ENCODE data around the gene NKAIN4. TPM values are rescaled to one million over a fixed set of nuclear protein-coding genes. Genes with fewer than 3 reads are reported as not detected.
A peak's percentile ranks its signal among the peaks of the same experiment; 100 is the strongest.

The NKAIN4 gene
- polyA plus RNA-seq, 1 donor (not counting 4 experiments of a cell fraction or from before 2014, with no cell fraction given) = not detected

GRCh38 chr20:63232235-63233060 is 21.8 kb downstream of the NKAIN4 start:
- no peak for FAIRE-seq
- peaks cover 27% of the 10 kb centered on the region for H3K27me3 ChIP-seq (ENCODE audit: control insufficient read depth, extremely low read depth, insufficient read depth, low read length)
- H3K4me3 ChIP-seq (ENCODE audit: control insufficient read depth in 2 of 3, extremely low read depth in 1 of 3, insufficient read depth in 2 of 3, low read depth in 1 of 3, low read length in 3 of 3) = no peak overlapping the region
- H3K9ac ChIP-seq (ENCODE audit: control insufficient read depth, extremely low read depth, insufficient read depth, low read length) = no peak overlapping the region
- H3K79me2 ChIP-seq (ENCODE audit: control insufficient read depth, insufficient read depth, low read length) = no peaks in the 10 kb centered on the region
- H2AFZ ChIP-seq (ENCODE audit: control insufficient read depth, low read length) = no peak overlapping the region
- no peak for DNase-seq (ENCODE audit: low read depth, low spot score)
- no peaks in the 10 kb centered on the region for H3K4me1 ChIP-seq (ENCODE audit: control insufficient read depth, extremely low read depth, insufficient read depth, low read length)
- no peak overlapping the region for H3K27ac ChIP-seq (ENCODE audit: control insufficient read depth, insufficient read depth, low read length)
- no peaks in the 10 kb centered on the region for H3K9me1 ChIP-seq (ENCODE audit: control insufficient read depth, extremely low read depth, insufficient read depth, low read length)
- H3K36me3 ChIP-seq (ENCODE audit: control insufficient read depth in 2 of 2, extremely low read depth in 1 of 2, insufficient read depth in 2 of 2, low read length in 2 of 2) = no peaks in the 10 kb centered on the region
- dilution Hi-C loops (cut with MboI; ENCODE audit: extremely low pct_ligation_motif_present, low sequenced_read_pairs) = no loop called here
- H3K9me3 ChIP-seq (ENCODE audit: control insufficient read depth, low read depth, low read length) = no peaks in the 10 kb centered on the region
- TF ChIP-seq, protein P1, sequence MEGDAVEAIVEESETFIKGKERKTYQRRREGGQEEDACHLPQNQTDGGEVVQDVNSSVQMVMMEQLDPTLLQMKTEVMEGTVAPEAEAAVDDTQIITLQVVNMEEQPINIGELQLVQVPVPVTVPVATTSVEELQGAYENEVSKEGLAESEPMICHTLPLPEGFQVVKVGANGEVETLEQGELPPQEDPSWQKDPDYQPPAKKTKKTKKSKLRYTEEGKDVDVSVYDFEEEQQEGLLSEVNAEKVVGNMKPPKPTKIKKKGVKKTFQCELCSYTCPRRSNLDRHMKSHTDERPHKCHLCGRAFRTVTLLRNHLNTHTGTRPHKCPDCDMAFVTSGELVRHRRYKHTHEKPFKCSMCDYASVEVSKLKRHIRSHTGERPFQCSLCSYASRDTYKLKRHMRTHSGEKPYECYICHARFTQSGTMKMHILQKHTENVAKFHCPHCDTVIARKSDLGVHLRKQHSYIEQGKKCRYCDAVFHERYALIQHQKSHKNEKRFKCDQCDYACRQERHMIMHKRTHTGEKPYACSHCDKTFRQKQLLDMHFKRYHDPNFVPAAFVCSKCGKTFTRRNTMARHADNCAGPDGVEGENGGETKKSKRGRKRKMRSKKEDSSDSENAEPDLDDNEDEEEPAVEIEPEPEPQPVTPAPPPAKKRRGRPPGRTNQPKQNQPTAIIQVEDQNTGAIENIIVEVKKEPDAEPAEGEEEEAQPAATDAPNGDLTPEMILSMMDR (optimal IDR thresholded peaks at IDR 0.05 in 1 of 3, IDR thresholded peaks at IDR 0.05 in 1 of 3, conservative IDR thresholded peaks at IDR 0.05 in 1 of 3; ENCODE audit: extremely low read depth in 1 of 3, insufficient read depth in 2 of 3, low read length in 3 of 3) = no peak
- no peak for TF ChIP-seq EZH2 (IDR thresholded peaks at IDR 0.05; ENCODE audit: low read length)
- H4K20me1 ChIP-seq (ENCODE audit: control insufficient read depth, extremely low read depth, insufficient read depth, low read length) = no peaks in the 10 kb centered on the region
- no peak overlapping the region for H3K4me2 ChIP-seq (ENCODE audit: control insufficient read depth, extremely low read depth, insufficient read depth, low read depth, low read length)

DNA sequence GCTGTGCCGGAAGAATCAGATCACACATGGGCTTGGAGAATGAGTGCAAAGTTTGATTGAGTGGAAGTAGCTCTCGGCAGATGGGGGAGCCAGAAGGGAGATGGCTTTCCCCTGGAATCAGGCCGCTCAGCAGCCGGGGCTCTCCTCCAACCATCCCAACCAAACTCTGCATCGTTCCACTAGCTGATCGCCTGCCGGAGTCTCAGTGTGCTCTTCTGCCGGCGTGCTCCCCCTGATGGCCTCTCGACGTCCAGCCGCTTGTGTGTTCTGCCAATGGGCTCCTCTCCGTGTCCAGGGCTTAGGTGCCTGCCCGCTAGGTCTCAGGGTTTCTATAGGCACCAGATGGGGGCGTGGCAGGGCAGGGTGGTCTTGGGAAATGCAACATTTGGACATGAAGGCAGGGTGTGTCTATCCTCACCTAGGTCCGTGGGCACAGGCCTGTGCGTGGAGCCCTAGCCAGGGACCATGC is 23.4 kb downstream of the NKAIN4 start:
- DNase-seq (ENCODE audit: low read depth, low spot score) = no peak

More for the DNA sequence above, 23.4 kb downstream of the NKAIN4 start:
- no peak overlapping the region for H3K9ac ChIP-seq (ENCODE audit: control insufficient read depth, extremely low read depth, insufficient read depth, low read length)
- H4K20me1 ChIP-seq (ENCODE audit: control insufficient read depth, extremely low read depth, insufficient read depth, low read length) = no peaks in the 10 kb centered on the region
- dilution Hi-C loops (cut with MboI; ENCODE audit: extremely low pct_ligation_motif_present, low sequenced_read_pairs) = no loop called here
- TF ChIP-seq, protein P1 (optimal IDR thresholded peaks at IDR 0.05 in 1 of 3, IDR thresholded peaks at IDR 0.05 in 1 of 3, conservative IDR thresholded peaks at IDR 0.05 in 1 of 3; ENCODE audit: extremely low read depth in 1 of 3, insufficient read depth in 2 of 3, low read length in 3 of 3) = peak in 1 of 3 experiments; percentile 10
- no peak for TF ChIP-seq EZH2 (IDR thresholded peaks at IDR 0.05; ENCODE audit: low read length)
- H3K4me1 ChIP-seq (ENCODE audit: control insufficient read depth, extremely low read depth, insufficient read depth, low read length) = no peaks in the 10 kb centered on the region
- H3K4me2 ChIP-seq (ENCODE audit: control insufficient read depth, extremely low read depth, insufficient read depth, low read depth, low read length) = no peak overlapping the region
- FAIRE-seq = no peak
- H3K27ac ChIP-seq (ENCODE audit: control insufficient read depth, insufficient read depth, low read length) = no peak overlapping the region
- no peaks in the 10 kb centered on the region for H3K36me3 ChIP-seq (ENCODE audit: control insufficient read depth in 2 of 2, extremely low read depth in 1 of 2, insufficient read depth in 2 of 2, low read length in 2 of 2)
- H2AFZ ChIP-seq (ENCODE audit: control insufficient read depth, low read length) = no peak overlapping the region
- no peaks in the 10 kb centered on the region for H3K79me2 ChIP-seq (ENCODE audit: control insufficient read depth, insufficient read depth, low read length)
- H3K9me3 ChIP-seq (ENCODE audit: control insufficient read depth, low read depth, low read length) = no peaks in the 10 kb centered on the region
- H3K9me1 ChIP-seq (ENCODE audit: control insufficient read depth, extremely low read depth, insufficient read depth, low read length) = no peaks in the 10 kb centered on the region
- H3K27me3 ChIP-seq (ENCODE audit: control insufficient read depth, extremely low read depth, insufficient read depth, low read length) = peaks cover 27% of the 10 kb centered on the region
- H3K4me3 ChIP-seq (ENCODE audit: control insufficient read depth in 2 of 3, extremely low read depth in 1 of 3, insufficient read depth in 2 of 3, low read depth in 1 of 3, low read length in 3 of 3) = no peak overlapping the region

All from keratinocyte (primary cell).